Fibroblast of the aortic adventitia (primary cell): ENCODE data around the gene TMUB1. TPM values are rescaled to one million over a fixed set of nuclear protein-coding genes. Genes with fewer than 3 reads are reported as not detected.

Experiments used
- DNase-seq: peaks from one replicate; pipeline ENCODE4 v3.0.0-alpha.2; 2010; ENCODE audit warnings: low read depth
- H3K4me3 ChIP-seq: 2 replicates; pipeline ENCODE4 v1.5.1; 2011; ENCODE audit warnings: low read depth, mild to moderate bottlenecking, control low read depth, low read length, moderate library complexity
- CTCF ChIP-seq: IDR thresholded peaks from 2 replicates; pipeline ENCODE4 v1.5.1; 2011; ENCODE audit warnings: mild to moderate bottlenecking, low read length, control low read depth, inconsistent platforms; ENCODE audit not compliant: insufficient read depth
- total RNA-seq: library from RNA; depleted of rRNA; stranded (reverse); fragments of >200 nt; gene quantifications from 2 replicates; pipeline ENCODE4 v1.2.3, GENCODE V29; 2012; ENCODE audit warnings: low replicate concordance

The TMUB1 gene
- total RNA-seq, 1 donor: 20.2 TPM

- H3K4me3 ChIP-seq: no peak overlapping the region
- no peak for DNase-seq
- no peak for TF ChIP-seq CTCF
Measured at GRCh38 chr7:151035902-151036301, 47.4 kb downstream of the TMUB1 start.

GRCh38 chr7:151035026-151035717 lies 48.1 kb downstream of the TMUB1 start:
- DNase-seq: no peak

GRCh38 chr7:151034312-151035025 lies 48.8 kb downstream of the TMUB1 start:
- H3K4me3 ChIP-seq: no peak overlapping the region
- no peak for DNase-seq
- TF ChIP-seq CTCF: no peak

More at GRCh38 chr7:151035026-151035717, 48.1 kb downstream of the TMUB1 start:
- TF ChIP-seq CTCF: no peak
- H3K4me3 ChIP-seq: no peak overlapping the region

GRCh38 chr7:151033864-151034249 lies 49.4 kb downstream of the TMUB1 start:
- no peak for DNase-seq
- no peak overlapping the region for H3K4me3 ChIP-seq
- no peak for TF ChIP-seq CTCF

DNA sequence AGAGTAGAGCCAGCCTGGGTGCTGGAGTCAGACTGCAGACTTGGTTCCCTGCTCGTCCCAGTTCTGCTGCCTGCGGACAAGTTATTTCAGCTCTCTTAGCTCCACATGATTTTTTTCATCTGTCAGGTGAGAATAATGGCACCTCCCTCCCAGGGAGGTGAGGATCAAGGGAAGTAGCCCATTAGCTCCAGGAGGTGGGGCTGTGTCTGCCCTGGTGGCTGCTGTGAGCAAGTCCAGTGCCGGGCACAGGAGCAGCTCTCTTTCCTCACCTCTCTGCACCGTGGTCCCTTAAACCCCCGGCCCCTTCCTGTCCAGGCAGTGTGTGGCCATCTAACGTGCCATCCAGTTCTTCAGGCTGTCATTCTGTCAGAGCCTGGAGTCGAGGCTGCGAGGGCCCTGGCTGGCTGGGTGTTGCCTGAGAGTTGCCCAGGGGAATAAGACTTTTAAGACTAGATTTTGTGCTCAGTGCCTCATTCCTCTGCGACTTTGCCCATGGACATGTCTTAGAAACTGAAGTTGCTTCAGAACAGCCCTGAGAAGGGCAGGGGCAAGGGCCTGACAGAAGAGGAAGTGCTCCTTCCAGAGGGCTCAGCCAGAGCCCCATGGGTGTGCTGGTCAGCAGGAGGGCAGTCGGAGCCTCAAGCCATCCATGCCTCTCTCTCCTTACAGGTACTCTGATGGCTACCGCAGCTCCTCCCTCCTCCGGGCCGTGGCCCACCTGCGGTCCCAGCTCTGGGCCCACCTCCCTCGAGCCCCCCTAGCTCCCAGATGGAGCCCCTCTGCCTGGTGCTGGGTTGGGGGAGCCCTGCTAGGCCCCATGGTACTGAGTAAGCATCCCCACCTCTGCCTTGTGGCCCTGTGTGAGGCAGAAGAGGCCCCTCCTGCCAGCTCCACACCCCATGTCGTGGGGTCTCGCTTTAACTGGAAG lies 50.1 kb downstream of the TMUB1 start:
- DNase-seq: no peak
- TF ChIP-seq CTCF: no peak
- H3K4me3 ChIP-seq: no peak overlapping the region

Other genes starting within 250 kb of the TMUB1 start
- gene AOC1, start 231.0 kb downstream of the TMUB1 start, total RNA-seq: not detected in 2 replicates
- not detected in 2 replicates for gene KCNH2, start 105.2 kb downstream of the TMUB1 start, total RNA-seq
- gene NOS3, start 92.5 kb downstream of the TMUB1 start, total RNA-seq: 0.36 and 4.6 TPM in 2 replicates
- gene ATG9B, start 59.0 kb downstream of the TMUB1 start, total RNA-seq: under 0.01 and 0.98 TPM in 2 replicates
- gene ABCB8, start 55.0 kb downstream of the TMUB1 start, total RNA-seq: 18.1 and 30.9 TPM in 2 replicates
- 0.18 TPM in 1 of 2 replicates, not detected in the other for gene ASIC3, start 35.0 kb downstream of the TMUB1 start, total RNA-seq
- 16.1 and 28.9 TPM in 2 replicates for gene CDK5, start 25.6 kb downstream of the TMUB1 start, total RNA-seq
- 39.7 and 65.4 TPM in 2 replicates for gene SLC4A2, start 23.9 kb downstream of the TMUB1 start, total RNA-seq
- 62.7 and 86.0 TPM in 2 replicates for gene FASTK, start 2.7 kb downstream of the TMUB1 start, total RNA-seq
- gene AGAP3, start 3.0 kb upstream of the TMUB1 start, total RNA-seq: 50.2 and 74.6 TPM in 2 replicates
- not detected in 2 replicates for gene GBX1, start 84.2 kb upstream of the TMUB1 start, total RNA-seq
- not detected in 2 replicates for gene ASB10, start 103.8 kb upstream of the TMUB1 start, total RNA-seq
- not detected in 2 replicates for gene H2BK1, start 127.0 kb upstream of the TMUB1 start, total RNA-seq
- gene ABCF2, start 143.7 kb upstream of the TMUB1 start, total RNA-seq: 18.8 and 50.9 TPM in 2 replicates
- 33.0 and 47.0 TPM in 2 replicates for gene CHPF2, start 149.0 kb upstream of the TMUB1 start, total RNA-seq
- gene SMARCD3, start 165.2 kb upstream of the TMUB1 start, total RNA-seq: 44.9 and 59.7 TPM in 2 replicates